ENCODE data around the gene TMEM209.

TMEM209 gene

GRCh38 chr7:130162196-130162595 lies 43.0 kb downstream of the TMEM209 start:
- no peak for TF ChIP-seq CTCF (IDR thresholded peaks at IDR 0.05; ENCODE audit: low read depth, low read length, missing control alignments)
- H3K4me3 ChIP-seq (replicated peaks; ENCODE audit: low read depth, low read length) = no peak overlapping the region
- no peak for DNase-seq (ENCODE audit: extremely low read depth, low read depth)

- TF ChIP-seq CTCF (IDR thresholded peaks at IDR 0.05; ENCODE audit: low read depth, low read length, missing control alignments) = no peak
- no peak overlapping the region for H3K4me3 ChIP-seq (replicated peaks; ENCODE audit: low read depth, low read length)
- no peak for DNase-seq (ENCODE audit: extremely low read depth, low read depth)
These were observed 44.8 kb downstream of the TMEM209 start for GRCh38 chr7:130160455-130160854.

- TF ChIP-seq CTCF (IDR thresholded peaks at IDR 0.05; ENCODE audit: low read depth, low read length, missing control alignments) = no peak
- no peak overlapping the region for H3K4me3 ChIP-seq (replicated peaks; ENCODE audit: low read depth, low read length)
- no peak for DNase-seq (ENCODE audit: extremely low read depth, low read depth)
These were observed 45.2 kb downstream of the TMEM209 start for GRCh38 chr7:130160023-130160422.

- no peak overlapping the region for H3K4me3 ChIP-seq (replicated peaks; ENCODE audit: low read depth, low read length)
- DNase-seq (ENCODE audit: extremely low read depth, low read depth) = no peak
- no peak for TF ChIP-seq CTCF (IDR thresholded peaks at IDR 0.05; ENCODE audit: low read depth, low read length, missing control alignments)
These were observed 47.5 kb downstream of the TMEM209 start for GRCh38 chr7:130157700-130158099.

GRCh38 chr7:130156140-130156539 lies 49.1 kb downstream of the TMEM209 start:
- no peak for TF ChIP-seq CTCF (IDR thresholded peaks at IDR 0.05; ENCODE audit: low read depth, low read length, missing control alignments)
- DNase-seq (ENCODE audit: extremely low read depth, low read depth) = no peak
- H3K4me3 ChIP-seq (replicated peaks; ENCODE audit: low read depth, low read length) = no peak overlapping the region

GRCh38 chr7:130154501-130155317 lies 50.5 kb downstream of the TMEM209 start:
- no peak overlapping the region for H3K4me3 ChIP-seq (replicated peaks; ENCODE audit: low read depth, low read length)
- TF ChIP-seq CTCF (IDR thresholded peaks at IDR 0.05; ENCODE audit: low read depth, low read length, missing control alignments) = peak; percentile 58
- DNase-seq (ENCODE audit: extremely low read depth, low read depth) = no peak

- no peak for DNase-seq (ENCODE audit: extremely low read depth, low read depth)
- no peak for TF ChIP-seq CTCF (IDR thresholded peaks at IDR 0.05; ENCODE audit: low read depth, low read length, missing control alignments)
- H3K4me3 ChIP-seq (replicated peaks; ENCODE audit: low read depth, low read length) = no peak overlapping the region
These were observed 51.1 kb downstream of the TMEM209 start for GRCh38 chr7:130154131-130154500.
